Lower leg skin (tissue), 4 donors: Measurements from ENCODE around the gene P3H2. TPM values are rescaled to one million over a fixed set of nuclear protein-coding genes. Genes with fewer than 3 reads are reported as not detected.
"Not testable (repeated sequence)": the region's sequence is repeated elsewhere in the genome, so short reads cannot be mapped to it uniquely, and the experiment has no call there.

ENCODE experiments used
- DNase-seq, 2 donors: peaks; one replicate each; pipeline ENCODE4 v3.0.0-alpha.2; 2019; ENCODE audit warnings: low spot score in 2 of 2
- H3K4me3 ChIP-seq: fragments of 200-600 bp; sonication (generic); 2 replicates; pipeline ENCODE4 v1.5.1; 2017; ENCODE audit warnings: mild to moderate bottlenecking, low read depth; ENCODE audit not compliant: poor library complexity, severe bottlenecking
- POLR2A ChIP-seq, 2 donors: fragments of 450-650 bp; IDR thresholded peaks; one replicate each; pipeline ENCODE4 v1.6.1; 2016 to 2017; ENCODE audit warnings: antibody characterized with exemption in 2 of 2, mild to moderate bottlenecking in 1 of 2, moderate library complexity in 1 of 2
- WGBS, 2 donors: methylation state at CpG; one replicate each; pipeline ENCODE4 v1.1.5; 2018; 5-methylcytosine and 5-hydroxymethylcytosine counted together
- intact Hi-C: fragments of 100-400 bp; cut with DNase I; formaldehyde crosslinking; loops from one replicate; pipeline ENCODE4 v1.15.0; 2023; ENCODE audit warnings: low total_unique reads
- total RNA-seq, 4 donors: library from RNA; depleted of rRNA; stranded (reverse); fragments of >200 nt; gene quantifications; one replicate each; pipeline ENCODE4 v1.1.0, GENCODE V29; 2016
- TF ChIP-seq, protein P1 (sequence below), 3 donors: fragments of 450-650 bp; IDR thresholded peaks; one replicate each; pipeline ENCODE4 v1.5.1; 2016; ENCODE audit warnings: antibody characterized with exemption in 3 of 3, mild to moderate bottlenecking in 3 of 3, moderate library complexity in 2 of 3

The P3H2 gene
- total RNA-seq, 4 donors from 2014 or later: 20.0 to 41.9 (median 35.6) TPM

DNA sequence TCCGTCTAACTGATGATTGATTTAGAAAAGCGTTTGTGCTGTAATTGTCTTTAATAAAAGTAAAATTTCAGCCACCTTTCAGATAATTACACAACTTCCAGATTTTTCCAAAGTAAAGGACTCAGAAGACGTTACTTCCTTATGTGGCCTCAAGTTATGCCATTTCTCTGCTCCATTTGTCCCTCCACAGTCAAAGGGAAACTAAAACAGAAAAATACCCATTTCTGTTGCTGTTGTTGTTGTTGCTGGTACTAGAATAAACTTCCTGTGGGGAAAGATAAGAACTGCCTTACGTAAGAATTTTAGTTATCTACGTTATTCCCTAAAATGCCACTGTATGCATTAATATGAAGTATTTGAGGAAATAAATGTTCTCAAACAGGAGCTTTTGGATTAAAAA is 153.9 kb downstream of the P3H2 start:
- no peak for DNase-seq
- intact Hi-C loops: loop anchor here (5.0 kb wide), 1 partner anchor 355 kb away; the partner anchor contains the start of gene CLDN1
- 58 to 64% methylated on average over 5 of the region's 5 CpGs for WGBS, 2 donors
- TF ChIP-seq POLR2A (IDR thresholded peaks at IDR 0.05): no peak
- TF ChIP-seq, protein P1, sequence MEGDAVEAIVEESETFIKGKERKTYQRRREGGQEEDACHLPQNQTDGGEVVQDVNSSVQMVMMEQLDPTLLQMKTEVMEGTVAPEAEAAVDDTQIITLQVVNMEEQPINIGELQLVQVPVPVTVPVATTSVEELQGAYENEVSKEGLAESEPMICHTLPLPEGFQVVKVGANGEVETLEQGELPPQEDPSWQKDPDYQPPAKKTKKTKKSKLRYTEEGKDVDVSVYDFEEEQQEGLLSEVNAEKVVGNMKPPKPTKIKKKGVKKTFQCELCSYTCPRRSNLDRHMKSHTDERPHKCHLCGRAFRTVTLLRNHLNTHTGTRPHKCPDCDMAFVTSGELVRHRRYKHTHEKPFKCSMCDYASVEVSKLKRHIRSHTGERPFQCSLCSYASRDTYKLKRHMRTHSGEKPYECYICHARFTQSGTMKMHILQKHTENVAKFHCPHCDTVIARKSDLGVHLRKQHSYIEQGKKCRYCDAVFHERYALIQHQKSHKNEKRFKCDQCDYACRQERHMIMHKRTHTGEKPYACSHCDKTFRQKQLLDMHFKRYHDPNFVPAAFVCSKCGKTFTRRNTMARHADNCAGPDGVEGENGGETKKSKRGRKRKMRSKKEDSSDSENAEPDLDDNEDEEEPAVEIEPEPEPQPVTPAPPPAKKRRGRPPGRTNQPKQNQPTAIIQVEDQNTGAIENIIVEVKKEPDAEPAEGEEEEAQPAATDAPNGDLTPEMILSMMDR (IDR thresholded peaks at IDR 0.05): no peak
- H3K4me3 ChIP-seq: no peak overlapping the region

DNA sequence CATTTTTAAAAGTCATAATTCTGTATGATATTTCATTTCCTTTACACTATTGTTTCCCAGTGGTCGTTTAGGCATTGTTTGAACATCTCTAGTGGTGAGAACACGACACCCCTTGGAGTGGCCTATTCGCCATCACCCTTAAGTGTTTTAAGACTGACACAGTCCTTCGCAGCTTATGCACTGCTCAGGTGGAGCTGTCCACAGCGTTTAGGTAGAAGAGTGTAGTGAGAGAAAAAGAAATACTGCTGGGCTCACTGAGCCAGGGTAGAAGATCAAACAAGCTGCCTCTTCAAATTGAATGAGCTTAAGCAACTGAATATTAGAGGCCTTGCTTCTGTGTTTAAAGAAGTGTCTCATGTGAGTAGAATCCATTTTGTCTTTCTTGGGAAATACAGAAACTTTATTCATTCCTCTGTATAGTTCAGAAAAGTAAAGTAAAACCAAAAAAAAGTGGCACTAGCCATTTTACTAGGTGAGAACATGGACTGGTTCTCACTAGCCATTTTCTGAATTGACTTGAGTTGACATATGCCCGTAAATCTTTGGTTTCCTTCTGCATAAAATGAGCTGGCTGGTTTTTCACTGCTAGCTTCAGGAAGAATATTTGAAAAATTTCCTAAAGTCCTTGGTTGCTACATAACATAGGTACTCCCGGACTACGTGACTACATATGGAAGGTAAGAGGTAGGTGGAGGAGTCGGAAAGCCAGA is 155.9 kb downstream of the P3H2 start:
- intact Hi-C loops: loop anchor here (5.0 kb wide), 2 partner anchors 238 to 358 kb away; partner anchors contain the start of gene CLDN1
- H3K4me3 ChIP-seq: no peak overlapping the region
- TF ChIP-seq, protein P1 (IDR thresholded peaks at IDR 0.05): no peak
- TF ChIP-seq POLR2A (IDR thresholded peaks at IDR 0.05): no peak
- DNase-seq: no peak
- WGBS, 2 donors: 78 to 84% methylated on average over 9 of the region's 9 CpGs

DNA sequence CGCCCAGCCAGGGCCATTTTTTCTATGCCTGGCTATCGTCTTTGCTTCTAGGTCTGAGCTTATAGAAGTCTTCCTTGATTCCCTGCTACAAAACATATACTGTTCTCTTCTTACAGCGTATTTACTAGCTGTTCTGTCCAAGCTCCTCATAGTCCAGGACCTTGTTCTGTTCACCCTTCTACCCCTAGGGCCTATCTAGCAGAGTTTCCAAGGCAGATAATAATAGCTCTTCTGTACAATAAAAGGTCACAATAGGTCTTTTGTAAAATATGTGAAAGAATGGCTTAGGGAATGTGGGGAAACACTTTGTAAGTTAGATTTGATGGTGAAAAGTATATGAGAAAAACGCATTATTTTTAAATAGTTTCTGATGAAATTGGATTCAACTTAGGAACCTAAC is 158.2 kb downstream of the P3H2 start:
- intact Hi-C loops: loop anchor here (5.0 kb wide), 1 partner anchor 240 kb away; no protein-coding TSS in a partner anchor
- TF ChIP-seq POLR2A (IDR thresholded peaks at IDR 0.05): no peak
- TF ChIP-seq, protein P1 (IDR thresholded peaks at IDR 0.05): no peak
- 86 to 89% methylated on average over 4 of the region's 4 CpGs for WGBS, 2 donors
- DNase-seq: no peak
- H3K4me3 ChIP-seq: no peak overlapping the region

DNA sequence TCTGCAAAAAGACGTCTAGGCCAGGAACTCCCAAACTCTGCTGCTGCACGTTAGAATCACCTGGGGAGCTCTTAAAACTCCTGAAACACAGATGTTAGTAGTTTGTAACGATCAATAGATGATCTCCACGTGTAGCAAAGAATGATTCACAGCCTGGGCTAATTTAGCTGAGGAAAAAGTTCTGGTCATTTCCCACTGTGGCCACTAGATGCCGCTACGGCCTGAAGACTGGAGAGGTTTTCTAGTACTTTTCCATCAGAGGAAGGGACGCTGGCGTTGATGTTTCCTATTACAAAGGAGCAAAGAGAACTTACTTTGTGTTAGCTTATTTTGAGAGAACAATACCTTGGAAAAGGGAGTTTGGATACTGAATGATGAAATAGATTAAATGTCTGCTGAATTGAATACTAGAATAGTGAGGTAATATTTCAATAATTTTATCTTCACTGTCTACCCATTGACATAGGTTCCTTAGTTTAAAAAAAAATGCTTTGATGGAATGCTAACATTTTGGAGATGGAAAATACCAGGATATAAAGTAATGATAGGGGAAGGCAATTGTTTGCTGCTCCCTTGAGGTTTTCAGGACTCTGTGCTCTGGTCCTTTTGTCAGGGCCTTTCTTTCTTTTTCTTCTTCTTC is 159.1 kb downstream of the P3H2 start:
- peak; percentile 79 to 92 for DNase-seq
- TF ChIP-seq POLR2A (IDR thresholded peaks at IDR 0.05): no peak
- TF ChIP-seq, protein P1 (IDR thresholded peaks at IDR 0.05): peak in 1 of 3 donors; percentile 88
- 0 to 2% methylated on average over 8 of the region's 8 CpGs for WGBS, 2 donors
- H3K4me3 ChIP-seq: no peak overlapping the region
- intact Hi-C loops: loop anchor here (5.0 kb wide), 1 partner anchor 241 kb away; no protein-coding TSS in a partner anchor

DNA sequence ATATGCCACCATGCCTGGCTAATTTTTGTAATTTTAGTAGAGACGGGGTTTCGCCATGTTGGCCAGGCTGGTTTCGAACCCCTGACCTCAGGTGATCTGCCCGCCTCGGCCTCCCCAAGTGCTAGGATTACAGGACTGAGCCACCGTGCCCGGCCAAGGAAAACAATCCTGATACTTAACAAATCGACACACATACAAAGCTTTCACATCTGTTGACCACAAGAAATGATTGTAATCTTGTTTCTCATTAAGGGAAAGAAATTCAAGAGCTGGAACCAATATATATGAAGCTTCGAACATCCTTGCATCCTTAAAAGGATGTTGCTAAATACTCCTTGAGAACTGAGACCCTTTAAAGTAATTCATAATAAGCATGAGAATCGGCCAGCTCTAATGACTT is 159.6 kb downstream of the P3H2 start:
- not testable (repeated sequence) for H3K4me3 ChIP-seq, DNase-seq
- WGBS, 2 donors: 57 to 61% methylated on average over 10 of the region's 10 CpGs
- intact Hi-C loops: loop anchor here (5.0 kb wide), 1 partner anchor 241 kb away; no protein-coding TSS in a partner anchor
